Aorta (tissue), 5 donors: ENCODE data around the gene BPIFB4. TPM values are rescaled to one million over a fixed set of nuclear protein-coding genes. Genes with fewer than 3 reads are reported as not detected.
"Not testable (repeated sequence)": the region's sequence is repeated elsewhere in the genome, so short reads cannot be mapped to it uniquely, and the experiment has no call there.

Source experiments
- ATAC-seq: fragments of 200-7000 bp; cut with Tn5 transposase; one replicate; pipeline ENCODE4 v1.9.1; 2022; ENCODE audit warnings: moderate library complexity; ENCODE audit not compliant: low FRiP score
- DNase-seq, 2 donors: peaks; one replicate each; pipeline ENCODE4 v3.0.0-alpha.2; 2020
- H3K27ac ChIP-seq, 2 donors: one replicate each; pipeline ENCODE4 v1.5.1; 2013; ENCODE audit warnings: low read length in 2 of 2, mild to moderate bottlenecking in 2 of 2, moderate library complexity in 2 of 2, control low read depth in 1 of 2, inconsistent platforms in 1 of 2, low read depth in 1 of 2
- H3K27me3 ChIP-seq, 2 donors: one replicate each; pipeline ENCODE4 v1.6.1; 2013; ENCODE audit warnings: control low read depth in 1 of 2, low read length in 1 of 2, mild to moderate bottlenecking in 1 of 2, moderate library complexity in 1 of 2; ENCODE audit not compliant: insufficient read depth in 2 of 2, control insufficient read depth in 1 of 2
- H3K36me3 ChIP-seq, 2 donors: one replicate each; pipeline ENCODE4 v1.6.1; 2013; ENCODE audit warnings: control low read depth in 1 of 2, low read length in 1 of 2, mild to moderate bottlenecking in 1 of 2; ENCODE audit not compliant: insufficient read depth in 2 of 2, control insufficient read depth in 1 of 2
- H3K4me1 ChIP-seq, 2 donors: one replicate each; pipeline ENCODE4 v1.6.1; 2013; ENCODE audit warnings: low read length in 2 of 2, control low read depth in 1 of 2, mild to moderate bottlenecking in 1 of 2, moderate library complexity in 1 of 2; ENCODE audit not compliant: insufficient read depth in 2 of 2, control insufficient read depth in 1 of 2
- H3K4me3 ChIP-seq, 2 donors: one replicate each; pipeline ENCODE4 v1.5.1; 2013; ENCODE audit warnings: low read length in 2 of 2, control low read depth in 1 of 2, mild to moderate bottlenecking in 1 of 2
- H3K9me3 ChIP-seq: one replicate; pipeline ENCODE4 v1.6.1; 2013; ENCODE audit warnings: mild to moderate bottlenecking, low read length; ENCODE audit not compliant: control insufficient read depth
- WGBS, 2 donors: extraction: QIAGEN DNeasy Blood & Tissue Kit; methylation state at CpG; one replicate each; pipeline ENCODE4 v1.1.7; 2013; 5-methylcytosine and 5-hydroxymethylcytosine counted together
- intact Hi-C, 2 donors: fragments of 100-400 bp; cut with DNase I; formaldehyde crosslinking; loops; one replicate each; pipeline versions ENCODE4 v1.14.2 to v1.15.0; 2022
- polyA plus RNA-seq, 2 donors: library from polyadenylated mRNA; stranded (reverse); fragments of 200-250 nt; gene quantifications; one replicate each; pipeline ENCODE4 v1.2.3, GENCODE V29; 2013
- total RNA-seq, 2 donors: library from RNA; stranded (reverse); fragmentation: NEBNext Ultra II Directional; extraction: Animal tissue kit (Norgen Biotek cat#: 25700); gene quantifications; one replicate each; pipeline ENCODE4 v1.2.1, GENCODE V29; 2021
- donor health status: healthy with polysubstance abuse.
- donor health status: Bipolar disorder and iron deficiency.
- donor health status: DM: no; HTN: no; CAD: no.
- donor health status: DM: no; HTN: no; CAD: no.
- donor health status: DM: yes; HTN: yes; CAD: no.

Gene BPIFB4
- total and polyA plus RNA-seq, 4 donors = not detected

DNA sequence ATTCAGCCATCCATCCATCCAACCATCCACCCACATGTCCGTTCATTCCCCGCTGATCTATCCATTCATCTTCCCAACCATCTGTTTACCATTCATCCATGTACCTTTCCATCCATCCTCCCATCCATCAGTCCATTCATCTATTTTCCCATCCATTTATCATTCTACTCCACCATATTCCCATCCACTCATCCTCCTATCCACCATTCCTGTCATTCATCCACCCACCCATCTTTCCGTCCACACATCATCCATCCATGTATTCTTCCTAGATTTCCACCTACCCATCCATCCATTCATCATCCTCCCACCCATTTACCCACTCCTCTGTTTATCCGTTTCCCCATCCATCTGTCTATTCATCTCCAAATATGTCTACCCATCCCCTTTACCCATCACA, 41.2 kb upstream of the BPIFB4 start:
- ATAC-seq (no peak), DNase-seq (no peak)
- 87 to 88% methylated on average over 4 of the region's 4 CpGs for WGBS, 2 donors
- Histone ChIP-seq H3K4me1 (no peaks in the 10 kb centered on the region), H3K27ac (no peak overlapping the region), H3K9me3 (peaks cover 2% of the 10 kb centered on the region), H3K36me3 (no peaks in the 10 kb centered on the region), H3K27me3 (no peaks in the 10 kb centered on the region), H3K4me3 (no peak overlapping the region)
- intact Hi-C loops = no loop called here

DNA sequence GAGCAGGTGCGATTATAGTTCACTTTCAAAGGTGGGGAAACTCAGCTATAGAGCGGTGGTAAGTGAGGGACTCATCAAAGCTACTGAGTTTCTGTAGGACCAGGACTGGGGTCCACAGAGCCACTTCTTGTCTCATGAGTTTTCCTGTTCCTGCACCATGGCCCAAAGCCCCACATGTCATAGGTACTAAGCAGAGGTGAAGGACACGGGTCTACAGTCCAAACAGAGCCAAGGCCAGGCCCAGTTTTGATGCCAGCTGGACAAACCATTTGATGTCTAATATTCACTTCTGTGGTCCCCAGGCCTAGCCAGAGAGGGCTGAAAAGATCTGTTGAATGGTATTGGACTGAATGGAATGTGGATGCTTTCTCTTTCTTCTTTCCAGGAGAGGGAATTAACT, 37.0 kb upstream of the BPIFB4 start:
- 86 to 90% methylated on average over 3 of the region's 3 CpGs for whole genome bisulfite sequencing, 2 donors
- no peaks in the 10 kb centered on the region for H3K36me3 ChIP-seq

GRCh38 chr20:33042983-33043730, 36.3 kb upstream of the BPIFB4 start:
- Histone ChIP-seq H3K36me3 (no peaks in the 10 kb centered on the region), H3K27me3 (no peaks in the 10 kb centered on the region), H3K4me3 (no peak overlapping the region), H3K27ac (no peak overlapping the region), H3K9me3 (peaks cover 4% of the 10 kb centered on the region), H3K4me1 (no peaks in the 10 kb centered on the region)
- intact Hi-C loops = no loop called here
- ATAC-seq = no peak
- 67 to 71% methylated on average over 2 of the region's 2 CpGs for WGBS, 2 donors
- DNase-seq = no peak

More for the DNA sequence above, 37.0 kb upstream of the BPIFB4 start:
- intact Hi-C loops = no loop called here
- Histone ChIP-seq H3K27ac (no peak overlapping the region), H3K27me3 (no peaks in the 10 kb centered on the region), H3K4me1 (no peaks in the 10 kb centered on the region), H3K9me3 (peaks cover 4% of the 10 kb centered on the region), H3K4me3 (no peak overlapping the region)
- ATAC-seq (no peak), DNase-seq (no peak)

- WGBS, 2 donors = 34 to 44% methylated on average over 1 of the region's 1 CpG
- ATAC-seq = no peak
- Histone ChIP-seq H3K27ac (no peak overlapping the region), H3K4me3 (no peak overlapping the region), H3K27me3 (no peaks in the 10 kb centered on the region), H3K4me1 (no peaks in the 10 kb centered on the region), H3K36me3 (no peaks in the 10 kb centered on the region), H3K9me3 (peaks cover 4% of the 10 kb centered on the region)
- intact Hi-C loops = no loop called here
- DNase-seq = no peak
Measured at GRCh38 chr20:33043731-33044181, 35.7 kb upstream of the BPIFB4 start.

- WGBS, 2 donors = 76 to 84% methylated on average over 15 of the region's 15 CpGs
- H3K9me3 ChIP-seq, ATAC-seq, H3K27me3 ChIP-seq, H3K4me3 ChIP-seq, intact Hi-C loops, DNase-seq, H3K4me1 ChIP-seq, H3K36me3 ChIP-seq, H3K27ac ChIP-seq: not testable (repeated sequence)
Measured at GRCh38 chr20:33045129-33045721, 34.2 kb upstream of the BPIFB4 start.

DNA sequence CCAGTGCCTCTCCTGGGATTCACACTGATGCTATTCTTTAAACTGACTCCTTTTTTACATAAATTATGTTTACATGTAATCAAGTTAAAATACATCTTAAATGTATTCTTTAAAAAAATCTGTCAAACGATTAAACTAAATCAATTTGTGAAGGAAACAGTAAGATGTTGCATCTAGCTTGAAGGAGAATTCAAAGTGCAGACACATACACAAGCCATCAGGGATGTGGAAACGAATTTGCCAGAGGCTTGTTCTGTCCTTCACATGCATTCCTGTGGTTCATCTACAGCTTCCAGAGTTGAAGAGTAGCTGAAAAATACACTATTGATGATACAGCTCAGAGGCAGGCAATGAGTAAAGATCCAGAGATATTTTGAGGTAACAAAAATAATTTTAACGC, 33.0 kb upstream of the BPIFB4 start:
- 72 to 73% methylated on average over 3 of the region's 3 CpGs for WGBS, 2 donors
- H3K36me3 ChIP-seq = no peaks in the 10 kb centered on the region
- intact Hi-C loops = no loop called here
- peaks cover 4% of the 10 kb centered on the region for H3K9me3 ChIP-seq
- no peak for DNase-seq
- no peak overlapping the region for H3K4me3 ChIP-seq
- H3K4me1 ChIP-seq = no peaks in the 10 kb centered on the region
- H3K27ac ChIP-seq = no peak overlapping the region
- no peaks in the 10 kb centered on the region for H3K27me3 ChIP-seq
- ATAC-seq = no peak

DNA sequence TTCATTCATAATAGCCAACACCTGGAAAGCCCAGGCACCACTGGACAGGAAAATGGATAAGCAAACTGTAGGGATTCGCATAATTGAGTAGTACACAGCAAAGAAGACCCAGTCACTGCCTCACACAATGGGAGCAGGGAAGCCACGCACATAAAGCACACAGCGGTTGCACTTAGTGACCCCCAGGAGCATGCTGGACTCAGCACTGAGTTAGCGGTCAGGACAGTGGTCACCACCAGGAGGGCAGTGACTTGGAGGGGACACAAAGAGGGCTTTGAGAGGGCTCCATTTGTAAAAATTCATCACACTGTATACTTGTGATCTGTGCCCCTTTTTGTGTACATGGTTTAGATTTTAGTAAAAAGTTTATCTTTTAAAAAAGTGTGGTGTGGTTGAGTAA, 28.1 kb upstream of the BPIFB4 start:
- no peak for DNase-seq
- H3K4me1 ChIP-seq = no peaks in the 10 kb centered on the region
- H3K4me3 ChIP-seq = no peak overlapping the region
- no peaks in the 10 kb centered on the region for H3K36me3 ChIP-seq
- no peaks in the 10 kb centered on the region for H3K27me3 ChIP-seq
- H3K27ac ChIP-seq = no peak overlapping the region
- 57 to 79% methylated on average over 4 of the region's 4 CpGs for WGBS, 2 donors
- no peaks in the 10 kb centered on the region for H3K9me3 ChIP-seq
- ATAC-seq = no peak
- intact Hi-C loops = no loop called here

- H3K36me3 ChIP-seq = no peaks in the 10 kb centered on the region
- H3K9me3 ChIP-seq = no peaks in the 10 kb centered on the region
- intact Hi-C loops = no loop called here
- ATAC-seq (no peak), DNase-seq (no peak)
- H3K4me1 ChIP-seq = no peaks in the 10 kb centered on the region
- WGBS, 2 donors = 61 to 66% methylated on average over 25 of the region's 25 CpGs
- H3K4me3 ChIP-seq = no peak within 1 kb of the TSS
- H3K27me3 ChIP-seq = no peaks in the 10 kb centered on the region
- H3K27ac ChIP-seq = no peak within 1 kb of the TSS
Measured at GRCh38 chr20:33053291-33054106, 25.9 kb upstream of the BPIFB4 start, which contains the start of gene BPIFB3. TSS of gene BPIFB3 (plus strand) at chr20:33053903. CDS start at chr20:33055436, 1,533 bp downstream.
